HG03159 (cell line): ENCODE results near the gene POLK.
"Not testable (repeated sequence)": the region's sequence is repeated elsewhere in the genome, so short reads cannot be mapped to it uniquely, and the experiment has no call there.

ENCODE experiments used
- ATAC-seq: cut with Tn5 transposase; IDR thresholded peaks from one replicate; pipeline ENCODE4 v1.9.1; 2021; ENCODE audit warnings: mild to moderate bottlenecking, moderate library complexity; ENCODE audit not compliant: unreplicated experiment

Gene POLK

GRCh38 chr5:75510417-75510835, 1.3 kb upstream of the POLK start:
- ATAC-seq = no peak

DNA sequence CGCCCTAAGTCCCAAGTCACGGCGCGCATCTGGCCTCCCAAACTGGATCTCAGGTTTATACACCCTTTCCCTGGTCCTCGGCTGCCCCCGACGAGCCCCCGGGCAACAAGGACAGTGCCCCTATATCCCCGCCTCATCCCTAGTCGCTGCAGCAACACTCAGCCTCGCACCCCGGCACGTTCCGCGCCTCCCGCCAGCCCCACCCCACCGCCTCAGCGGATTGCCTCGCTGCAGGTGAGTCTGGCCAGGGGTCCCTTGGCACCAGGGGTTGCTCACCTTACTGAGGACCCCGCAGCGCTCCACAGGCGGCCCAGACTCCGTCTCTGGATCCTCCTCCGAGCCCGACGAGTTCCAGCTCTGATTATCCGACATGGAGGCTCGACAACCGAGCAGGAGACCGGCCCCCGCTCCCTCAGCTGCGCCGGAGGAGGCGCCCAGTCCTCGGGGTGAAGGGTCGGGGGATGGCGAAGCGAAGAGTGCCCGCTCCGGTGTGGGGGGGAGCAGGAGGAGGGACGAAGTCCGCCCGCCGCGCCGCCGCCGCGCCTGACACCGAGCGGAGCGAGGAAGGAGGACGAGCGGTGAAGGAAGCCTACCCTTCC, 756 bp upstream of the POLK start:
- ATAC-seq = peak; percentile 39

GRCh38 chr5:75512383-75513074, 838 bp downstream of the POLK start:
- no peak for ATAC-seq

- ATAC-seq = no peak
These were observed 2.1 kb downstream of the POLK start for GRCh38 chr5:75513841-75514240.

GRCh38 chr5:75514323-75514722, 2.6 kb downstream of the POLK start:
- ATAC-seq = no peak

GRCh38 chr5:75519761-75520160, 8.1 kb downstream of the POLK start:
- no peak for ATAC-seq

DNA sequence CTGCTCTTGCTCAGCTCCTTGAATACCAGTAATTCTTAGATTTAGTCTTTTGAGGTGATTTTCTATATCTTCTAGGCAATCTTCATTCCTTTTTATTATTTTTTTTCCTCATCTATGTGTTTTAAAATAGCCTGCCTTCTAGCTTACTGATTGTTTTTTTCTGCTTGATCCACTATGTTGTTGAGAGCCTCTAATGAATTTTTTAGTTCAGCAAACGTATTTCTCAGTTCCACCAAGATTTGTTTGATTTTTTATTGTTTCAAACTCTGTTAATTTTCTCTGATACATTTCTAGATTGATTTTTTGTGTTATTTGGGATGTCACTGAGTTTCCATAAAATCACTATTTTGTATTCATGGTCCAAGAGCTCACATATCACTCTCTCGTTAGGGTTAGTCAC, 9.5 kb downstream of the POLK start:
- ATAC-seq = no peak

DNA sequence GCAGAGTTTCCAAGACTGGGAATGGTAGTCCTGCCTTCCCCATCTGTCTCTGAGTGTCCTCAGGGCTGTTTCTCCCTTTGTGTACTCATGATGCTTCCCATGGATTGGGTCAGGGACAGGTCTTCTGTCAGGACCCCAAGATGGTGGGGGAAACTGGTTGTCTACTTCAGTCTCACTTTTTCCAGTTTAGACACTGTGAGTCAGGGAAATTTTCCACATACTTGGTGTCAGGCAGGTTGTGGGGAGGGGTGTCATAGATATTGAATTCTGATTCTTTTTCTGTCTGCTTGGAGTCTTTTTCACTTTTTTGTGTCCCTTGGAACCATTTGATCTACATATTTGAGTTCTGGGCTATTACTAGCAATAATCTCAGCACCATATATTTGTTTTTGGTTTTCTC, 10.3 kb downstream of the POLK start:
- no peak for ATAC-seq

DNA sequence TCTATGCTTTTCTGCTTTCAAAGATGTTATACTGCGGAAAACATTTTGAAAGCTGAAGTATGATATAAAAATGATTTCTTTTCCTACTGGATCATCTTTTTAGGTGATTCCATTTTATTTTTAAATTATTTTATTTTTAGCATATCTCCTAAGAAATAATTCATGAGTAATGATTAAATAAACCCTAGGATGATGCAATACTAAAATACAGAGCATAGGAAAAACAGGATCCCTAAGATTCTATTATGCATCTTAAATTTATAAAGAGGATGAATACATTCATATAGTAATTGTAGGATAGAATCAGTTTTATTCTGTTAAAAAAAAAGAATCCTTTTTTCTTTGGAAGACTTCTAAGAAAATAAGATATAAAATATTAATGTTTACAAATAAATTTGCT, 10.9 kb downstream of the POLK start:
- ATAC-seq = no peak

- ATAC-seq = no peak
These were observed 11.6 kb downstream of the POLK start for GRCh38 chr5:75523275-75523674.

- ATAC-seq = peak; percentile 90
These were observed 12.4 kb downstream of the POLK start for GRCh38 chr5:75524071-75524470.

DNA sequence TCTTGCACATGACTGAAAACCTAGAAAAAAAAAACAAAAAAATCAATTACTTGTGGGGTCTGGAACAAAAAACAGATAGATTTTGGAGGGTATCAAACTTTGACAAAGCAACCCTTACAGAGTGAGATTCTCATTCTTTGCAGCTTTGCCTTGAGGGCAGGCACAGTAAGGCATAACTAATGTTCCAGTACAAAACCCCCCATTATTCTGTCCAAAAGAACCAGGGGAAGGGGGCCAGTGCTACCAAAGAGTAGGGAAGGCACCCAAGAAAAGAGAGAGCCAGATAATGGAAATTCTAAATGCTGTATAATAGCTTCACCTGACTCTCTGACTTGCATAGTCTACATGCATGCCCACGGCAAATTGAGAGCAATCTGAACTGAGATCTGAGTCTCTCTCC, 12.9 kb downstream of the POLK start:
- ATAC-seq = no peak

GRCh38 chr5:75525344-75525743, 13.7 kb downstream of the POLK start:
- ATAC-seq = no peak

DNA sequence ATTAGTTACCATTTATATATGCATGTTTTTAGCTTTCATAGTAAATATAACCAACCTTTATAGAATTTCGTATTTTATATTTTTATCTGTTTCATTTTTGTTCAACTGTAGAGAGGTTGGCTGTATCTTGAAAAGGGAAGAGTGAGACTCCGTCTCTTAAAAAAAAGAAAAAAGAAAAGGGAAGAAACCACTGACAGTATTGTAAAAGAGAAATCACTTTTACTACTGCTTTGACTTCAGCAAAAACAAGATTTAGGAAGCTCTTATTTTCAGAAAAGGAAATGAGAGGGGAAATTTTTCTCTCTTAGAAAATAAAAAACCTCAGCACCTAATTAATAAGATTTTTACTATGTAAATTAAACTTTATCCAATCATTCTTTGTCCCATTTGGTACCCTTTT, 14.4 kb downstream of the POLK start:
- ATAC-seq = no peak

GRCh38 chr5:75529185-75529584, 17.5 kb downstream of the POLK start:
- no peak for ATAC-seq

- no peak for ATAC-seq
These were observed 20.5 kb downstream of the POLK start for GRCh38 chr5:75532190-75532589.

DNA sequence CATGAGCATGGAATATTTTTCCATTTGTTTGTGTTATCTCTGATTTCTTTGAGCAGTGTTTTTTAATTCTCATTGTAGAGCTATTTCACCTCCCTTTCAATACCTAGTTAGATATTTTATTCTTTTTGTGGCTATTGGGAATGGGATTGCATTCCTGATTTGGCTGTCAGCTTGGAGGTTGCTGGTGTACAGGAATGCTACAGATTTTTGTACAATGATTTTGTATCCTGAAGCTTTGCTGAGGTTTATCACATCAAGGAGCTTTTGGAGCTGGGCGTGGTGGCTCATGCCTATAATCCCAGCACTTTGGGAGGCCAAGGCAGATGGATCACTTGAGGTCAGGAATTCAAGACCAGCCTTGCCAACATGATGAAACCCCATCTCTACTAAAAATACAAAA, 22.0 kb downstream of the POLK start:
- ATAC-seq = not testable (repeated sequence)

DNA sequence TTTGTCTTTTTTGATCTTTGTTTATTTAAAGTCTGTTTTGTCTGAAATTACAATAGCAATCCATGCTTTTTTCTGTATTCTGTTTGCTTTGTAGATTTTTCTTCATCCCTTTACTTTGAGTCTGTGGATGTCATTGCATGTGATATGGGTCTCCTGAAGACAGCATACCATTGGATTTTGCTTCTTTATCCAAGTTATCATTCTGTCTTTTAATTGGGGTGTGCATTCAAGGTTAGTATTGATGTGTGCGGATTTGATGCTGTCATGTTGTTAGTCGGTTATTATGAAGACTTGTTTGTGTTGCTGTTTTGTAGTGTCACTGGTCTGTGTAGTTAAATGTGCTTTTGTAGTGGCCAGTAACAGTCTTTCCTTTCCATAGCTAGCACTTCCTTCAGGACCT, 23.0 kb downstream of the POLK start:
- no peak for ATAC-seq

- no peak for ATAC-seq
These were observed 24.5 kb downstream of the POLK start for GRCh38 chr5:75536147-75536546.

- no peak for ATAC-seq
These were observed 25.1 kb downstream of the POLK start for GRCh38 chr5:75536694-75537360.

GRCh38 chr5:75538211-75538610, 26.5 kb downstream of the POLK start:
- ATAC-seq = no peak

- ATAC-seq = no peak
These were observed 33.4 kb downstream of the POLK start for GRCh38 chr5:75545131-75545530.
